Gastrocnemius medialis (tissue), 4 donors: Measurements from ENCODE around the gene DPH7. TPM values are rescaled to one million over a fixed set of nuclear protein-coding genes. Genes with fewer than 3 reads are reported as not detected.

Experiments
- ATAC-seq, 2 donors: fragments of 150-250 bp; one replicate each; pipeline ENCODE4 v1.9.1; 2016
- DNase-seq, 2 donors: peaks; one replicate each; pipeline ENCODE4 v3.0.0-alpha.2; 2019
- H3K27ac ChIP-seq, 4 donors: fragments of 200-600 bp; sonication (generic); 1 replicate in 1 of 4; 2 replicates in 3 of 4; pipeline ENCODE4 v1.5.1; 2016 to 2018; ENCODE audit warnings: mild to moderate bottlenecking in 2 of 4, moderate library complexity in 1 of 4
- H3K27me3 ChIP-seq, 3 donors: fragments of 200-600 bp; sonication (generic) in 2 of 3; 1 replicate in 1 of 3; 2 replicates in 2 of 3; pipeline versions ENCODE4 v1.5.1 to v1.6.0; 2016 to 2019; ENCODE audit warnings: mild to moderate bottlenecking in 1 of 3, moderate library complexity in 1 of 3
- H3K36me3 ChIP-seq, 2 donors: fragments of 200-600 bp; sonication (generic) in 1 of 2; one replicate each; pipeline ENCODE4 v1.5.1; 2017 to 2018
- H3K4me1 ChIP-seq, 2 donors: fragments of 200-600 bp; sonication (generic) in 1 of 2; one replicate each; pipeline ENCODE4 v1.5.1; 2016 to 2017; ENCODE audit warnings: mild to moderate bottlenecking in 2 of 2
- H3K4me3 ChIP-seq, 4 donors: fragments of 200-600 bp; sonication (generic) in 3 of 4; 1 replicate in 1 of 4; 2 replicates in 3 of 4; pipeline ENCODE4 v1.5.1; 2016 to 2019; ENCODE audit warnings: mild to moderate bottlenecking in 2 of 4
- H3K9me3 ChIP-seq, 3 donors: fragments of 200-600 bp; sonication (generic) in 2 of 3; 1 replicate in 1 of 3; 2 replicates in 2 of 3; pipeline ENCODE4 v1.5.1; 2016 to 2019
- CTCF ChIP-seq, 5 experiments: fragments of 450-650 bp in 3 of 5; fragments of 200-600 bp in 2 of 5; sonication (generic) in 2 of 5; IDR thresholded peaks in 4 of 5; conservative IDR thresholded peaks in 1 of 5; 1 replicate in 4 of 5; 2 replicates in 1 of 5; pipeline ENCODE4 v1.5.1; 2016 to 2019; ENCODE audit warnings: antibody characterized with exemption in 5 of 5, mild to moderate bottlenecking in 3 of 5, moderate library complexity in 3 of 5
- POLR2A ChIP-seq, 2 donors: fragments of 450-650 bp; IDR thresholded peaks; one replicate each; pipeline ENCODE4 v1.6.1; 2017; ENCODE audit warnings: antibody characterized with exemption in 2 of 2, mild to moderate bottlenecking in 2 of 2, moderate library complexity in 2 of 2
- in situ Hi-C, 4 donors: fragments of 200-750 bp; cut with MboI; loops; one replicate each; pipeline versions ENCODE4 v1.15.0 to v1.8.0; 2017; ENCODE audit warnings: low sequenced_read_pairs in 4 of 4
- intact Hi-C: fragments of 100-400 bp; cut with DNase I; formaldehyde crosslinking; loops from one replicate; pipeline ENCODE4 v1.15.1; 2023; ENCODE audit warnings: low total_unique reads
- total RNA-seq, 4 donors: library from RNA; depleted of rRNA; stranded (reverse); fragments of >200 nt; gene quantifications; one replicate each; pipeline versions ENCODE4 v1.1.0 to v1.2.3, GENCODE V29; 2016

DPH7 gene
- total RNA-seq, 4 donors from 2014 or later, result 10.0 to 25.2 (median 13.6) TPM

GRCh38 chr9:137620581-137620980, 41.9 kb upstream of the DPH7 start:
- ATAC-seq, result no peak
- Histone ChIP-seq H3K27me3 (no peaks in the 10 kb centered on the region), H3K36me3 (peaks cover 0 to 13% of the 10 kb centered on the region in 2 donors), H3K9me3 (no peaks in the 10 kb centered on the region), H3K27ac (peak overlapping the region in 2 of 4 donors; percentile 5 to 82), H3K4me3 (peak overlapping the region in 3 of 4 donors; percentile 69 to 79 (median 77)), H3K4me1 (peaks cover 41% of the 10 kb centered on the region in 2 donors)
- intact Hi-C loops (no loop called here), in situ Hi-C loops (no loop called here)
- TF ChIP-seq CTCF (IDR thresholded peaks at IDR 0.05 in 4 of 5, conservative IDR thresholded peaks at IDR 0.05 in 1 of 5) (no peak), POLR2A (IDR thresholded peaks at IDR 0.05) (no peak)
- DNase-seq, result no peak

- Histone ChIP-seq H3K4me1 (peaks cover 39 to 41% of the 10 kb centered on the region in 2 donors), H3K9me3 (no peaks in the 10 kb centered on the region), H3K4me3 (peak overlapping the region; percentile 60 to 79 (median 73)), H3K27ac (peak overlapping the region; percentile 5 to 82 (median 78)), H3K36me3 (peaks cover 0 to 19% of the 10 kb centered on the region in 2 donors), H3K27me3 (no peaks in the 10 kb centered on the region)
- TF ChIP-seq CTCF (IDR thresholded peaks at IDR 0.05 in 4 of 5, conservative IDR thresholded peaks at IDR 0.05 in 1 of 5), result no peak
- TF ChIP-seq POLR2A (IDR thresholded peaks at IDR 0.05), result no peak
- intact Hi-C loops, result no loop called here
- no peak for DNase-seq
- in situ Hi-C loops, result no loop called here
- no peak for ATAC-seq
These were observed 41.3 kb upstream of the DPH7 start for GRCh38 chr9:137620048-137620405.

- no peaks in the 10 kb centered on the region for H3K27me3 ChIP-seq
- DNase-seq (no peak), ATAC-seq (peak; percentile 9 to 22)
- in situ Hi-C loops, result no loop called here
- peak overlapping the region; percentile 76 to 82 (median 80) for H3K27ac ChIP-seq
- intact Hi-C loops, result loop anchor here (2.0 kb wide), 2 partner anchors 29 to 41 kb away; partner anchors contain the start of genes DPH7 and ZMYND19
- H3K36me3 ChIP-seq, result peaks cover 0 to 25% of the 10 kb centered on the region in 2 donors
- H3K9me3 ChIP-seq, result no peaks in the 10 kb centered on the region
- H3K4me3 ChIP-seq, result peak overlapping the region; percentile 60 to 79 (median 73)
- TF ChIP-seq CTCF (IDR thresholded peaks at IDR 0.05 in 4 of 5, conservative IDR thresholded peaks at IDR 0.05 in 1 of 5), result no peak
- no peak for TF ChIP-seq POLR2A (IDR thresholded peaks at IDR 0.05)
- peaks cover 39 to 41% of the 10 kb centered on the region in 2 donors for H3K4me1 ChIP-seq
These were observed 40.7 kb upstream of the DPH7 start for GRCh38 chr9:137619240-137620047.

- H3K4me3 ChIP-seq, result peak within 1 kb of the TSS; percentile 77 to 100 (median 96)
- TF ChIP-seq CTCF (IDR thresholded peaks at IDR 0.05 in 4 of 5, conservative IDR thresholded peaks at IDR 0.05 in 1 of 5) (peak in 2 of 5 experiments; percentile 12 to 17), POLR2A (IDR thresholded peaks at IDR 0.05) (peak; percentile 72 to 74)
- peak within 1 kb of the TSS; percentile 90 to 99 (median 92) for H3K27ac ChIP-seq
- no peaks in the 10 kb centered on the region for H3K27me3 ChIP-seq
- peak; percentile 66 to 82 for DNase-seq
- intact Hi-C loops, result loop anchor here (1.0 to 2.0 kb wide), 3 partner anchors 13 to 40 kb away; partner anchors contain the start of genes ARRDC1, DPH7 and ZMYND19
- in situ Hi-C loops, result no loop called here
- ATAC-seq, result peak; percentile 88 to 91
- peaks cover 39 to 41% of the 10 kb centered on the region in 2 donors for H3K4me1 ChIP-seq
- no peaks in the 10 kb centered on the region for H3K9me3 ChIP-seq
- H3K36me3 ChIP-seq, result peaks cover 0 to 33% of the 10 kb centered on the region in 2 donors
These were observed 39.7 kb upstream of the DPH7 start, which contains the start of gene EHMT1 for GRCh38 chr9:137618105-137619067. Gene EHMT1, plus strand, starts transcription at chr9:137619005. Its CDS starts 24 bp downstream, at chr9:137619029.
